Hepatocyte (in vitro differentiated cells): Measurements from ENCODE around the gene TRIM10. TPM values are rescaled to one million over a fixed set of nuclear protein-coding genes. Genes with fewer than 3 reads are reported as not detected.

Experiments used
- DNase-seq: peaks from one replicate; pipeline ENCODE4 v3.0.0-alpha.2; 2016; ENCODE audit warnings: low spot score
- H2AFZ ChIP-seq: fragments of 200-600 bp; sonication (generic); 2 replicates; pipeline ENCODE4 v1.6.0; 2016; ENCODE audit warnings: antibody characterized with exemption, mild to moderate bottlenecking
- H3K27ac ChIP-seq: fragments of 200-600 bp; sonication (generic); 2 replicates; pipeline ENCODE4 v1.5.1; 2016; ENCODE audit warnings: mild to moderate bottlenecking
- H3K27me3 ChIP-seq: fragments of 200-600 bp; sonication (generic); 2 replicates; pipeline ENCODE4 v1.6.1; 2016
- H3K36me3 ChIP-seq: fragments of 200-600 bp; sonication (generic); replicated peaks from 2 replicates; pipeline ENCODE4 v1.5.1; 2016; ENCODE audit warnings: low read depth; ENCODE audit not compliant: insufficient read depth
- H3K4me1 ChIP-seq: fragments of 200-600 bp; sonication (generic); 2 replicates; pipeline ENCODE4 v1.5.1; 2016; ENCODE audit warnings: mild to moderate bottlenecking, moderate library complexity; ENCODE audit not compliant: insufficient read depth
- H3K4me2 ChIP-seq: fragments of 200-600 bp; sonication (generic); 2 replicates; pipeline ENCODE4 v1.6.0; 2016
- H3K4me3 ChIP-seq: fragments of 200-600 bp; sonication (generic); 2 replicates; pipeline ENCODE4 v1.5.1; 2016; ENCODE audit warnings: mild to moderate bottlenecking
- H3K79me2 ChIP-seq: fragments of 200-600 bp; sonication (generic); 2 replicates; pipeline ENCODE4 v1.6.0; 2017; ENCODE audit warnings: mild to moderate bottlenecking
- H3K9me2 ChIP-seq: fragments of 200-600 bp; sonication (generic); replicated peaks from 2 replicates; pipeline ENCODE4 v1.6.0; 2017; ENCODE audit warnings: mild to moderate bottlenecking; ENCODE audit not compliant: insufficient read depth
- H3K9me3 ChIP-seq: fragments of 200-600 bp; sonication (generic); 2 replicates; pipeline ENCODE4 v1.5.1; 2016; ENCODE audit warnings: low read depth, mild to moderate bottlenecking
- H4K20me1 ChIP-seq: fragments of 200-600 bp; sonication (generic); 2 replicates; pipeline ENCODE4 v1.6.0; 2016; ENCODE audit warnings: mild to moderate bottlenecking; ENCODE audit not compliant: insufficient read depth, poor library complexity, severe bottlenecking
- EZH2 ChIP-seq: fragments of 200-600 bp; sonication (generic); IDR thresholded peaks from 2 replicates; pipeline ENCODE4 v1.6.1; 2016; ENCODE audit warnings: antibody characterized with exemption, mild to moderate bottlenecking, borderline replicate concordance
- EZH2phosphoT487 ChIP-seq: fragments of 200-600 bp; sonication (generic); IDR thresholded peaks from one replicate; pipeline ENCODE4 v1.6.1; 2018; ENCODE audit warnings: antibody characterized with exemption, mild to moderate bottlenecking, low read depth, moderate library complexity; ENCODE audit not compliant: unreplicated experiment, severe bottlenecking
- WGBS: methylation state at CpG from one replicate; pipeline ENCODE4 v1.1.6; 2016; ENCODE audit warnings: low lambda C conversion rate; ENCODE audit errors: missing lambda C conversion rate; 5-methylcytosine and 5-hydroxymethylcytosine counted together
- polyA plus RNA-seq: library from polyadenylated mRNA; unstranded; fragments of >200 nt; fragmentation: Nextera tagmentation; extraction: Ambion mirVana; gene quantifications from 2 replicates; pipeline ENCODE4 v1.2.1, GENCODE V29; 2016
- small RNA-seq: library from RNA; depleted of rRNA; stranded (forward); fragments of <200 nt; gene quantifications from one replicate; pipeline ENCODE3, GENCODE V24; 2014
- total RNA-seq: library from RNA; depleted of rRNA; stranded (reverse); fragments of >200 nt; gene quantifications from 2 replicates; pipeline ENCODE4 v1.2.3, GENCODE V29; 2014
- TF ChIP-seq, protein P1 (sequence below): fragments of 200-600 bp; sonication (generic); IDR thresholded peaks from 2 replicates; pipeline ENCODE4 v1.5.1; 2016; ENCODE audit warnings: antibody characterized with exemption, mild to moderate bottlenecking; ENCODE audit not compliant: poor library complexity

TRIM10 gene
- total and polyA plus RNA-seq, 2 experiments from 2014 or later = 0.27 to 1.1 TPM

DNA sequence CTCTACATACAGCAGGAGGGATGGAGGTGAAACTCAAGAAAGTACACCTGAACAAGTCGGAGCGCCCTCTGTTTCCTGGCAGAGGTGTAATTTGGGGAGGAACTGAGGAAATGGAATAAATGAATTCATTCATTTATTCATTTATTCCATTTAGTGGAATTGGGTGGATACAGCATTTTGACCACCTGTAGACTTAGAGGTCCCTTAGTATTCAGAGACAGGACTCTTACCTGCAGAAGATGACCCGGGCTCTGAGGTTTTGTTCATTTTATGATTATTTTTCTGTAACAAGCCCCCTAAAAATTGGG lies 57.2 kb downstream of the TRIM10 start:
- H3K36me3 ChIP-seq = no peaks in the 10 kb centered on the region
- H4K20me1 ChIP-seq = no peaks in the 10 kb centered on the region
- TF ChIP-seq EZH2phosphoT487 = no peak
- TF ChIP-seq, protein P1, sequence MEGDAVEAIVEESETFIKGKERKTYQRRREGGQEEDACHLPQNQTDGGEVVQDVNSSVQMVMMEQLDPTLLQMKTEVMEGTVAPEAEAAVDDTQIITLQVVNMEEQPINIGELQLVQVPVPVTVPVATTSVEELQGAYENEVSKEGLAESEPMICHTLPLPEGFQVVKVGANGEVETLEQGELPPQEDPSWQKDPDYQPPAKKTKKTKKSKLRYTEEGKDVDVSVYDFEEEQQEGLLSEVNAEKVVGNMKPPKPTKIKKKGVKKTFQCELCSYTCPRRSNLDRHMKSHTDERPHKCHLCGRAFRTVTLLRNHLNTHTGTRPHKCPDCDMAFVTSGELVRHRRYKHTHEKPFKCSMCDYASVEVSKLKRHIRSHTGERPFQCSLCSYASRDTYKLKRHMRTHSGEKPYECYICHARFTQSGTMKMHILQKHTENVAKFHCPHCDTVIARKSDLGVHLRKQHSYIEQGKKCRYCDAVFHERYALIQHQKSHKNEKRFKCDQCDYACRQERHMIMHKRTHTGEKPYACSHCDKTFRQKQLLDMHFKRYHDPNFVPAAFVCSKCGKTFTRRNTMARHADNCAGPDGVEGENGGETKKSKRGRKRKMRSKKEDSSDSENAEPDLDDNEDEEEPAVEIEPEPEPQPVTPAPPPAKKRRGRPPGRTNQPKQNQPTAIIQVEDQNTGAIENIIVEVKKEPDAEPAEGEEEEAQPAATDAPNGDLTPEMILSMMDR = no peak
- TF ChIP-seq EZH2 = no peak
- WGBS = 41% methylated on average over 3 of the region's 3 CpGs
- H3K79me2 ChIP-seq = no peaks in the 10 kb centered on the region
- DNase-seq = no peak
- peak overlapping the region; percentile 61 for H3K27ac ChIP-seq
- no peaks in the 10 kb centered on the region for H3K9me3 ChIP-seq
- H3K27me3 ChIP-seq = peaks cover 30% of the 10 kb centered on the region
- H3K9me2 ChIP-seq = no peaks in the 10 kb centered on the region
- peak overlapping the region; percentile 83 for H3K4me2 ChIP-seq
- peak overlapping the region; percentile 70 for H2AFZ ChIP-seq
- H3K4me3 ChIP-seq = peak overlapping the region; percentile 19
- peaks cover 20% of the 10 kb centered on the region for H3K4me1 ChIP-seq

DNA sequence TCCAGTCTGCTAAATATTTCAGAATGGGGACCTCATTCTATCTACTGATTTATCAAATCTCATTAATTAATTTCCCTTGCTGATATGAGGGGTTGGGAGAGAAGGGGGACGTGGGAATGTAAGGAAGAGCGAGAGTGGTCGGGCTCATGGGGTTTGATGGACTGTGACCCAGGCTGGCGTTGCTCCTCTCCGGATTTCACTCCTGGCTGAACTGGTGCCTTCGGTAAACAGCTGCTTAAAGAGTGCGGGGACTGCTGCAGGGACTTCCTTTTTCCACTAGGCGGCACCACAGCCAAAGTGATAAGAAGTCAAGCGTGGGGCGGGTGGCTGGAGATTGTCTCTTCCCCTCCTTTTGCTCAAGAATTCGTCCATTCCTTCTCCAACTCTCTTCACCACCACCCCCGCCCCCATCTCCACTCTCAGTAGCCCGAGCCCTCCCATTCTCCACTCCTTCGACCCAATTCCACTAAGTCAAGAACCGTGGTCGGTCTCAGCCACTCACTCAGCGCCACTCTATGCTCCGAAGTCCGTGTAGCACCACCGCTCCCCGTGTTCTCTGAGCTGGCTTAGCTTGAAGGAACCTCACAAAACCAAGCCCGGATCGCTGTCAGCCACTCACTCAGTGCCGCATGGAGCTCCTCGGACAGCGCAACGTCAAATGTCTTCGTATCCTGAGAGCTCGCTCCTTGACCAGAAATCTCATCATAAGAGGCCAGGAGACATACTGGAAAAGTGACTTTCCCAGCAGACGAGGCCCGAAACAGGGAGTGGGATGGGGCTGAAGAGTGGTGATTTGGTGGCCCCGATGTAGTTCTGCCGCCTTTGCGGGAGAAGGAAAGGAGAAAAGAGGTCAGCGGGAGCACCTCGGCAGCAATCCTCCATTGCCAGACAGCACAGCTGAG lies 57.8 kb downstream of the TRIM10 start:
- Histone ChIP-seq H3K9me2 (no peaks in the 10 kb centered on the region), H3K4me2 (peak overlapping the region; percentile 83), H3K27me3 (peaks cover 36% of the 10 kb centered on the region), H3K79me2 (no peaks in the 10 kb centered on the region), H3K36me3 (no peaks in the 10 kb centered on the region), H2AFZ (peak overlapping the region; percentile 70), H3K27ac (peak overlapping the region; percentile 75), H3K4me3 (peak overlapping the region; percentile 19), H4K20me1 (no peaks in the 10 kb centered on the region), H3K4me1 (peaks cover 20% of the 10 kb centered on the region), H3K9me3 (no peaks in the 10 kb centered on the region)
- TF ChIP-seq EZH2phosphoT487 (no peak), EZH2 (no peak)
- TF ChIP-seq, protein P1 = peak; percentile 91
- DNase-seq = peak; percentile 94
- WGBS = 4% methylated on average over 36 of the region's 36 CpGs

DNA sequence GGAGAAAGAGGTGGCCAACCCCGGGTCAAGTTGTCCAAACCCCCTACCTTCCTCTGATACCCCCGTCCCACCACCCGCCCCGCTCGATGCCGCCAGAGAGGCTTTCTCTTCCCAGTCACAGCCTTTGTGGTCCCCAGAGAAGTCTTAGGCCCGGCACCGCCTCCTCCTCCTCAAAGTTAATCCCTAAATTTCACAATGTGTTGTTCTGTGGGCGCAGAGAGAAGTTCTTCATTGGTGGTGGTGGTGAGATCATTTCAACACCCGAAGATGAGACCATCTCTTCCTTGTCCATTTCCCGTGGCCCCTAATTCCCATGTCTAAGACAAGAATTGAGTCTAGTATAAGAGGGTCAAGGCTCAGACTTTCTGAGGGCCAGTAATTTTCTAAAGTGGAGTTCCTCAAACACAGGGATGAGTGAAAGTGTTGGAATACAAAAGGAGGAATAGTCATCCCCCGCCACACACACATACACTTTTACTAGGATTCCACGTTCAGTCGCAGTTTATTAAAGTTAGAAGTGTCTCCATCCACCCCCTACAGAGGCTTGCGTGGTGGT lies 58.5 kb downstream of the TRIM10 start:
- TF ChIP-seq, protein P1 = no peak
- TF ChIP-seq EZH2phosphoT487 = no peak
- TF ChIP-seq EZH2 = no peak
- 49% methylated on average over 14 of the region's 15 CpGs for WGBS

More for the DNA sequence above, 58.5 kb downstream of the TRIM10 start:
- Histone ChIP-seq H3K27me3 (peaks cover 37% of the 10 kb centered on the region), H3K4me1 (peaks cover 20% of the 10 kb centered on the region), H3K27ac (peak overlapping the region; percentile 75), H2AFZ (peak overlapping the region; percentile 50), H3K4me2 (peak overlapping the region; percentile 83), H3K79me2 (no peaks in the 10 kb centered on the region), H3K9me3 (no peaks in the 10 kb centered on the region), H3K4me3 (no peak overlapping the region), H4K20me1 (no peaks in the 10 kb centered on the region), H3K36me3 (no peaks in the 10 kb centered on the region), H3K9me2 (no peaks in the 10 kb centered on the region)
- no peak for DNase-seq

Small RNA genes within 50 kb of the gene (small RNA-seq; reads per million reads assigned to genes)
- not detected for gene RF00554

Other genes with a start within 250 kb of the TRIM10 start
- 293 and 339 TPM in 2 replicates for gene HLA-A, start 218.7 kb downstream of the TRIM10 start, total RNA-seq
- gene HLA-A, start 218.7 kb downstream of the TRIM10 start, polyA plus RNA-seq = 349 and 350 TPM in 2 replicates
- gene POLR1H, start 99.9 kb downstream of the TRIM10 start, total RNA-seq = 20.9 and 21.3 TPM in 2 replicates
- 26.5 and 34.8 TPM in 2 replicates for gene POLR1H, start 99.9 kb downstream of the TRIM10 start, polyA plus RNA-seq
- 50.9 and 55.6 TPM in 2 replicates for gene PPP1R11, start 94.0 kb downstream of the TRIM10 start, total RNA-seq
- 74.5 and 79.6 TPM in 2 replicates for gene PPP1R11, start 94.0 kb downstream of the TRIM10 start, polyA plus RNA-seq
- gene RNF39, start 85.4 kb downstream of the TRIM10 start, total RNA-seq = 0.73 and 1.1 TPM in 2 replicates
- 2.2 and 3.3 TPM in 2 replicates for gene RNF39, start 85.4 kb downstream of the TRIM10 start, polyA plus RNA-seq
- 6.3 and 7.7 TPM in 2 replicates for gene TRIM31, start 48.1 kb downstream of the TRIM10 start, total RNA-seq
- 5.0 and 10.1 TPM in 2 replicates for gene TRIM31, start 48.1 kb downstream of the TRIM10 start, polyA plus RNA-seq
- 0.40 and 1.0 TPM in 2 replicates for gene TRIM40, start 25.1 kb downstream of the TRIM10 start, total RNA-seq
- gene TRIM40, start 25.1 kb downstream of the TRIM10 start, polyA plus RNA-seq = 0.34 and 2.2 TPM in 2 replicates
- 2.6 and 3.6 TPM in 2 replicates for gene TRIM15, start 2.3 kb upstream of the TRIM10 start, total RNA-seq
- 1.2 and 1.5 TPM in 2 replicates for gene TRIM15, start 2.3 kb upstream of the TRIM10 start, polyA plus RNA-seq
- 37.2 and 42.3 TPM in 2 replicates for gene TRIM26, start 52.2 kb upstream of the TRIM10 start, total RNA-seq
- 27.2 and 29.3 TPM in 2 replicates for gene TRIM26, start 52.2 kb upstream of the TRIM10 start, polyA plus RNA-seq
- 7.0 and 7.8 TPM in 2 replicates for gene TRIM39, start 165.7 kb upstream of the TRIM10 start, total RNA-seq
- gene TRIM39, start 165.7 kb upstream of the TRIM10 start, polyA plus RNA-seq = 6.3 and 8.8 TPM in 2 replicates
- gene RPP21, start 183.9 kb upstream of the TRIM10 start, total RNA-seq = 40.8 and 41.6 TPM in 2 replicates
- gene RPP21, start 183.9 kb upstream of the TRIM10 start, polyA plus RNA-seq = 80.8 and 87.2 TPM in 2 replicates